Keratinocyte (primary cell): Measurements from ENCODE around the gene RPAP2. TPM values are rescaled to one million over a fixed set of nuclear protein-coding genes. Genes with fewer than 3 reads are reported as not detected.

Experiments
- DNase-seq: peaks from one replicate; pipeline ENCODE4 v3.0.0-alpha.2; 2011; ENCODE audit warnings: low read depth, missing footprints, low spot score
- FAIRE-seq: peaks from 2 replicates; lab custom pipeline; 2011; peaks lifted over from hg19 to GRCh38; lab: Jason Lieb, UNC
- H2AFZ ChIP-seq: 2 replicates; pipeline ENCODE4 v1.6.0; 2012; ENCODE audit warnings: low read length, control low read depth, inconsistent platforms; ENCODE audit not compliant: control insufficient read depth
- H3K27ac ChIP-seq: 2 replicates; pipeline ENCODE4 v1.5.1; 2011; ENCODE audit warnings: low read length; ENCODE audit not compliant: control insufficient read depth, insufficient read depth
- H3K27me3 ChIP-seq: 3 replicates; pipeline ENCODE4 v1.6.0; 2011; ENCODE audit warnings: low read length; ENCODE audit not compliant: control insufficient read depth, insufficient read depth; ENCODE audit errors: extremely low read depth
- H3K36me3 ChIP-seq, 2 experiments: 2 replicates in 1 of 2; 3 replicates in 1 of 2; pipeline ENCODE4 v1.5.1; 2011; ENCODE audit warnings: low read length in 2 of 2, mild to moderate bottlenecking in 1 of 2; ENCODE audit not compliant: control insufficient read depth in 2 of 2, insufficient read depth in 2 of 2; ENCODE audit errors: extremely low read depth in 1 of 2
- H3K4me1 ChIP-seq: 3 replicates; pipeline ENCODE4 v1.5.1; 2011; ENCODE audit warnings: low read length; ENCODE audit not compliant: control insufficient read depth, insufficient read depth; ENCODE audit errors: extremely low read depth
- H3K4me2 ChIP-seq: 3 replicates; pipeline ENCODE4 v1.6.0; 2011; ENCODE audit warnings: low read depth, low read length; ENCODE audit not compliant: control insufficient read depth, insufficient read depth; ENCODE audit errors: extremely low read depth
- H3K4me3 ChIP-seq, 3 experiments: fragments of 200-600 bp in 1 of 3; sonication (generic) in 1 of 3; 2 replicates in 2 of 3; 3 replicates in 1 of 3; pipeline ENCODE4 v1.5.1; 2011 to 2016; ENCODE audit warnings: low read length in 3 of 3, mild to moderate bottlenecking in 3 of 3, control low read depth in 2 of 3, inconsistent platforms in 1 of 3, low read depth in 1 of 3, mixed read lengths in 1 of 3, mixed run types in 1 of 3, moderate library complexity in 1 of 3; ENCODE audit not compliant: control insufficient read depth in 2 of 3, insufficient read depth in 2 of 3; ENCODE audit errors: extremely low read depth in 1 of 3
- H3K79me2 ChIP-seq: 2 replicates; pipeline ENCODE4 v1.6.0; 2012; ENCODE audit warnings: low read length; ENCODE audit not compliant: control insufficient read depth, insufficient read depth
- H3K9ac ChIP-seq: 3 replicates; pipeline ENCODE4 v1.6.0; 2011; ENCODE audit warnings: low read length; ENCODE audit not compliant: control insufficient read depth, insufficient read depth; ENCODE audit errors: extremely low read depth
- H3K9me1 ChIP-seq: 3 replicates; pipeline ENCODE4 v1.6.0; 2011; ENCODE audit warnings: low read length; ENCODE audit not compliant: control insufficient read depth, insufficient read depth; ENCODE audit errors: extremely low read depth
- H3K9me3 ChIP-seq: 2 replicates; pipeline ENCODE4 v1.5.1; 2012; ENCODE audit warnings: low read depth, low read length; ENCODE audit not compliant: control insufficient read depth
- H4K20me1 ChIP-seq: 3 replicates; pipeline ENCODE4 v1.6.0; 2011; ENCODE audit warnings: low read length; ENCODE audit not compliant: control insufficient read depth, insufficient read depth; ENCODE audit errors: extremely low read depth
- CTCF ChIP-seq, 3 experiments: IDR thresholded peaks in 1 of 3; conservative IDR thresholded peaks in 1 of 3; optimal IDR thresholded peaks in 1 of 3; 2 replicates in 2 of 3; 3 replicates in 1 of 3; pipeline versions ENCODE3 to v1.5.1; 2011; ENCODE audit warnings: low read length in 3 of 3, mild to moderate bottlenecking in 3 of 3, moderate library complexity in 2 of 3, control low read depth in 1 of 3, inconsistent platforms in 1 of 3; ENCODE audit not compliant: insufficient read depth in 2 of 3; ENCODE audit errors: extremely low read depth in 1 of 3
- EZH2 ChIP-seq: IDR thresholded peaks from one replicate; pipeline ENCODE4 v1.6.1; 2012; ENCODE audit warnings: inconsistent platforms, mild to moderate bottlenecking, low read length, moderate library complexity
- dilution Hi-C: fragments of 300-500 bp; cut with MboI; formaldehyde crosslinking; loops from one replicate; pipeline ENCODE4 v1.7.0; 2020; ENCODE audit warnings: low sequenced_read_pairs; ENCODE audit not compliant: extremely low pct_ligation_motif_present
- polyA plus RNA-seq, 5 experiments: library from polyadenylated mRNA; depleted of rRNA in 3 of 5; stranded (reverse) in 3 of 5; stranded (forward) in 1 of 5; unstranded in 1 of 5; fragments of >200 nt; gene quantifications; 1 replicate in 1 of 5; 2 replicates in 3 of 5; 3 replicates in 1 of 5; pipeline versions ENCODE4 v1.2.1 to v1.2.3, GENCODE V29; 2011 to 2012; ENCODE audit warnings: missing spikeins in 2 of 5, low read depth in 1 of 5, low replicate concordance in 1 of 5

The RPAP2 gene
- polyA plus RNA-seq, 1 donor (not counting 4 experiments of a cell fraction or from before 2014, with no cell fraction given), result 21.5 TPM

GRCh38 chr1:92398519-92398918 lies 99.7 kb downstream of the RPAP2 start:
- DNase-seq (no peak), FAIRE-seq (no peak)
- TF ChIP-seq CTCF (optimal IDR thresholded peaks at IDR 0.05 in 1 of 3, IDR thresholded peaks at IDR 0.05 in 1 of 3, conservative IDR thresholded peaks at IDR 0.05 in 1 of 3; ENCODE audit: extremely low read depth in 1 of 3, insufficient read depth in 2 of 3, low read length in 3 of 3) (no peak), EZH2 (no peak)
- no peak overlapping the region for H3K27ac ChIP-seq
- H4K20me1 ChIP-seq, result no peaks in the 10 kb centered on the region
- H3K4me1 ChIP-seq, result no peaks in the 10 kb centered on the region
- peaks cover 4% of the 10 kb centered on the region for H3K9me3 ChIP-seq
- H2AFZ ChIP-seq, result no peak overlapping the region
- no peaks in the 10 kb centered on the region for H3K9me1 ChIP-seq
- dilution Hi-C loops, result no loop called here
- H3K79me2 ChIP-seq, result no peaks in the 10 kb centered on the region
- no peaks in the 10 kb centered on the region for H3K36me3 ChIP-seq
- no peak overlapping the region for H3K4me2 ChIP-seq
- H3K9ac ChIP-seq, result no peak overlapping the region
- H3K4me3 ChIP-seq, result no peak overlapping the region
- H3K27me3 ChIP-seq, result no peaks in the 10 kb centered on the region

GRCh38 chr1:92399076-92399475 lies 100.2 kb downstream of the RPAP2 start:
- Histone ChIP-seq H3K36me3 (no peaks in the 10 kb centered on the region), H3K4me1 (no peaks in the 10 kb centered on the region), H2AFZ (no peak overlapping the region), H3K27ac (no peak overlapping the region), H3K9ac (no peak overlapping the region), H3K4me3 (no peak overlapping the region), H3K9me1 (no peaks in the 10 kb centered on the region), H3K4me2 (no peak overlapping the region), H4K20me1 (no peaks in the 10 kb centered on the region), H3K27me3 (no peaks in the 10 kb centered on the region), H3K79me2 (no peaks in the 10 kb centered on the region), H3K9me3 (peaks cover 5% of the 10 kb centered on the region)
- FAIRE-seq (no peak), DNase-seq (no peak)
- dilution Hi-C loops, result no loop called here
- no peak for TF ChIP-seq CTCF (optimal IDR thresholded peaks at IDR 0.05 in 1 of 3, IDR thresholded peaks at IDR 0.05 in 1 of 3, conservative IDR thresholded peaks at IDR 0.05 in 1 of 3; ENCODE audit: extremely low read depth in 1 of 3, insufficient read depth in 2 of 3, low read length in 3 of 3)
- no peak for TF ChIP-seq EZH2
